Measurements from ENCODE around the gene RAP1GDS1. TPM values are rescaled to one million over a fixed set of nuclear protein-coding genes. Genes with fewer than 3 reads are reported as not detected.
"Not testable (repeated sequence)": the region's sequence is repeated elsewhere in the genome, so short reads cannot be mapped to it uniquely, and the experiment has no call there.

Gene RAP1GDS1
- total RNA-seq, 2 donors from 2014 or later = 32.7 to 36.2 TPM

GRCh38 chr4:98462487-98462886, 201.3 kb downstream of the RAP1GDS1 start:
- DNase-seq = no peak
- no peak for ATAC-seq
- intact Hi-C loops (cut with DNase I, micrococcal nuclease) = loop anchor here in 1 of 2 donors (10.0 kb wide), 2 partner anchors 202 to 592 kb away; no protein-coding TSS in a partner anchor

DNA sequence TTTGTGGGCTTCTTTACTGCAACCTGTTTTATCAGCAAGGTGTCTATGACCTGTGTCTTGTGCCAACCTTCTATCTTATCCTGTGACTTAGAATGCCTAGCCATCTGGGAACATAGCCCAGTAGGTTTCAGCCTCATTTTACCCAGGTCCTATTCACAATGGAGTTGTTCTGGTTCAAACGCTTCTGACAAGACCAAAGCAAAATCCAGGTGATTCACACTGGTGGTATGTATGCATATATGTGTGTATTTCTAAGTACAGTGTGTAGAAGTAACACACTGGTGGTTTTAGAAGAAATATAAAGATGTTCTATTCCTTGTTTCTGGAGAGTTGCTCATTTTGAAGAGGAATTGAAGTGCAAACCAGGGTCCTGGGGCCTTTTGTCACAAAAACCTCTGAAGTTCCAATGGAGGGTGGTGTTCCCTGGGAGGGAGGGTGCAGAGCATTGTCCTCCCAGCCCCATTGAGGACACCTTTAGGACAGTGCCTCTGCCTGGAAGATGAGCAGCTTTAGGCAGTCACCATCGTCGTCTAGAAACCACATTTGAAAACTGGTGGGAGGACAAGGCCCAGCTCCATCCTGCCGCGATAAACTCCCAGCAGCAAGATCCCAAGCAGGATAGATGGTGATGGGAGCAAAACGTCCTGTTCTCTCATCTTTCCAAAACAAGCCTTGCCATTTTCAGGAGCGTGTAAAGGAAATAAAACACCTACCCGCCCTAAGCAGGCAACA, 205.8 kb downstream of the RAP1GDS1 start:
- ATAC-seq = peak; percentile 7
- intact Hi-C loops (cut with DNase I, micrococcal nuclease) = loop anchor here in 1 of 2 donors (10.0 kb wide), 2 partner anchors 198 to 588 kb away; no protein-coding TSS in a partner anchor
- DNase-seq = no peak

- DNase-seq = peak; percentile 67 to 74
- ATAC-seq = peak; percentile 99
- intact Hi-C loops (cut with DNase I, micrococcal nuclease) = loop anchor here in 1 of 2 donors (10.0 kb wide), 2 partner anchors 197 to 587 kb away; no protein-coding TSS in a partner anchor
Observed at GRCh38 chr4:98467627-98468072, 206.5 kb downstream of the RAP1GDS1 start.

- DNase-seq = no peak
- ATAC-seq = no peak
- intact Hi-C loops (cut with DNase I, micrococcal nuclease) = loop anchor here in 1 of 2 donors (10.0 kb wide), 2 partner anchors 196 to 586 kb away; no protein-coding TSS in a partner anchor
Observed at GRCh38 chr4:98468709-98469108, 207.5 kb downstream of the RAP1GDS1 start.

DNA sequence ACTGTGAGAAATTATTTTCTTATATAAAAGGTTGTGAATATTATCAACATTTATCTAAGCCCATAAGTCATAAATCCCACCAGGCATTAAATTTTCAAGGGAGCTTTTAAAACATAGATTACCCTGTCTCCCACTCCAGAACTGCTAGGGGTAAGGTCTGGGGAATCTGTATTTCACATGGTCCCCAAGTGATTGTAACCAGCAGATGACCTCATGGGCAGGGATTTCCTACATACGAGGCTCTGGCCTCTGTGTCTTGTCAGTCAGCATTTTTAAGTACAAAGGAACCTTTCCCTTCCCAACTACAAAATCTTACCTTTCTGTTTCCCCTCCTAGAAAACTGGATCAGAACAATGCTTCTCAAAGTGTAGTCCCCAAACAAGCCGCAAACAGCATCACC, 208.6 kb downstream of the RAP1GDS1 start:
- DNase-seq (no peak), ATAC-seq (no peak)
- intact Hi-C loops (cut with DNase I, micrococcal nuclease) = loop anchor here in 1 of 2 donors (10.0 kb wide), 2 partner anchors 195 to 585 kb away; no protein-coding TSS in a partner anchor

- intact Hi-C loops (cut with DNase I, micrococcal nuclease) = no loop called here
- DNase-seq (no peak), ATAC-seq (no peak)
Observed at GRCh38 chr4:98470366-98470765, 209.2 kb downstream of the RAP1GDS1 start.

DNA sequence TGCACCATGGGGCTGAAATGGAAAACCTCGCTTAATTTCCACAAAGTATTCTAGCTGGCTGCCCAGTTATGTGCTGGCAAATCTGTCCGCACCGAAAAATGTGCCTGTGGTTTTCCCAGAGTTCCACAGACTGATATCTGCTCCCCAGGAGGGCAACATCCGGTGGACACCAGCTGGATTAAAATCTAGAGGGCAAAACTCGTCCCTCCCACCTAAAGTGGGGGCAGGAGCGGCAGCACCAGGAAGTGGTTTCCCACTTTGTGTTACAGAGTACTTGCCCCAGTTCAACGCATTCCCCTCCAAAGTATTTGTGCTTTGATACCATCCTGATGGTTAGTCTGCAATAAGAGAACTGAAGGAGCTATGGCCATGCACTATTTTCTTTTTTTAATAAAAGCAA, 209.6 kb downstream of the RAP1GDS1 start:
- ATAC-seq = no peak
- intact Hi-C loops (cut with DNase I, micrococcal nuclease) = no loop called here
- DNase-seq = no peak

DNA sequence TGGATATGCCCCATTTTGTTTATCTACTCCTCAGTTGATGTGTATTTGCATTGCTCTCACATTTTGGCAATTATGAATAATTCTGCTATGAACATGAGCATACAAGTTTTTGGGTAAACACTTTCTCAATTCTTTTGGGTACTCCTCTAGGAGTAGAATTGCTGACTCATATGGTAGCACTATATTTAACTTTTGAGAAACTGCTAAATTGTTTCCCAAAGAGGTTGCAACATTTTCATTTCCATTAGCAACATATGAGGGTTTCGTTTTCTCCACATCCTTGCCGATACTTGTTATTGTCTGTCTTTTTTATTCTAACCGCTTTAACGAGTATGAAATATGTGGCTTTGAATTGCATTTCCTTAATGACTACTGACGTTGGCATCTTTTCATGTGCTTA, 211.9 kb downstream of the RAP1GDS1 start:
- intact Hi-C loops (cut with DNase I, micrococcal nuclease) = no loop called here
- DNase-seq (no peak), ATAC-seq (no peak)

- intact Hi-C loops (cut with DNase I, micrococcal nuclease) = no loop called here
- DNase-seq = no peak
- no peak for ATAC-seq
Observed at GRCh38 chr4:98474408-98474844, 213.2 kb downstream of the RAP1GDS1 start.

- ATAC-seq (no peak), DNase-seq (no peak)
- intact Hi-C loops (cut with DNase I, micrococcal nuclease) = no loop called here
Observed at GRCh38 chr4:98476891-98477290, 215.7 kb downstream of the RAP1GDS1 start.

GRCh38 chr4:98479590-98479989, 218.4 kb downstream of the RAP1GDS1 start:
- not testable (repeated sequence) for ATAC-seq

GRCh38 chr4:98480535-98480934, 219.4 kb downstream of the RAP1GDS1 start:
- DNase-seq (no peak), ATAC-seq (no peak)
- intact Hi-C loops (cut with DNase I, micrococcal nuclease) = no loop called here

More at GRCh38 chr4:98479590-98479989, 218.4 kb downstream of the RAP1GDS1 start:
- intact Hi-C loops (cut with DNase I, micrococcal nuclease); DNase-seq: not testable (repeated sequence)

DNA sequence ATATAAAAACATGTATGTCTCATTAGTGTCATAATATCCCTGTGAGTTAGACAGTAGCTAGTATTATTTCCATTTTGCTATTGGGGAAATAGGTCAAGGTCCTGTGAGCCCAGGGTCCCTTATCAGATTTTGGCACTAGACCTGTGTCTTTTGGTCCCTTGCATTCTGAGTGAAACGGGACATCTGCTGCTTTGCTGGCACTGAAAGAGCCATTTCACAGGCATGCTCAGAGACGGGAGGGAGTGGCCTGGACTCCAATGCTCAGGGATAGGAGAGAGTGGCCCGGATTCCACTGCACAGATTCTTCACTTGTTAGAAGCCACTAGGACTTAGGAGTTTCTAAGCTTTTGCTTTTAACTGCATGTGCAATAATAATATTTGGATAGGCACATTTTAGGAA, 220.0 kb downstream of the RAP1GDS1 start:
- intact Hi-C loops (cut with DNase I, micrococcal nuclease) = no loop called here
- no peak for ATAC-seq
- no peak for DNase-seq

DNA sequence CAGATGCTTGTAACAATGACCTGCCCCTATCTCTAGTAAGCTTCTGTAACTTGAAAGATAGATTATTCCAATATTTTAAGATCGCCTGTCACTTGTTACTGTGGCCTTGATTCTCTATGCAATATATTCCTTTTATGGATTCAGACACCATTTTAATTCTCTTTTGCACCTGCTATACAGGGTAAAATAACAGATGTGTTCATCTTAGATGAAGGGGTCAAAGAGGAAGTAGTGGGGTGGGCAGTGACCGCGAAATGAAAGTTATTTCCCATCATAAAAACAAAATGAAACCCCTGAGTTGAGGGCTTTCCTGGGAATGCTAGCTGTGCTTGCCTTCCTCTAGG, 221.3 kb downstream of the RAP1GDS1 start:
- intact Hi-C loops (cut with DNase I, micrococcal nuclease) = no loop called here
- no peak for DNase-seq
- ATAC-seq = no peak

DNA sequence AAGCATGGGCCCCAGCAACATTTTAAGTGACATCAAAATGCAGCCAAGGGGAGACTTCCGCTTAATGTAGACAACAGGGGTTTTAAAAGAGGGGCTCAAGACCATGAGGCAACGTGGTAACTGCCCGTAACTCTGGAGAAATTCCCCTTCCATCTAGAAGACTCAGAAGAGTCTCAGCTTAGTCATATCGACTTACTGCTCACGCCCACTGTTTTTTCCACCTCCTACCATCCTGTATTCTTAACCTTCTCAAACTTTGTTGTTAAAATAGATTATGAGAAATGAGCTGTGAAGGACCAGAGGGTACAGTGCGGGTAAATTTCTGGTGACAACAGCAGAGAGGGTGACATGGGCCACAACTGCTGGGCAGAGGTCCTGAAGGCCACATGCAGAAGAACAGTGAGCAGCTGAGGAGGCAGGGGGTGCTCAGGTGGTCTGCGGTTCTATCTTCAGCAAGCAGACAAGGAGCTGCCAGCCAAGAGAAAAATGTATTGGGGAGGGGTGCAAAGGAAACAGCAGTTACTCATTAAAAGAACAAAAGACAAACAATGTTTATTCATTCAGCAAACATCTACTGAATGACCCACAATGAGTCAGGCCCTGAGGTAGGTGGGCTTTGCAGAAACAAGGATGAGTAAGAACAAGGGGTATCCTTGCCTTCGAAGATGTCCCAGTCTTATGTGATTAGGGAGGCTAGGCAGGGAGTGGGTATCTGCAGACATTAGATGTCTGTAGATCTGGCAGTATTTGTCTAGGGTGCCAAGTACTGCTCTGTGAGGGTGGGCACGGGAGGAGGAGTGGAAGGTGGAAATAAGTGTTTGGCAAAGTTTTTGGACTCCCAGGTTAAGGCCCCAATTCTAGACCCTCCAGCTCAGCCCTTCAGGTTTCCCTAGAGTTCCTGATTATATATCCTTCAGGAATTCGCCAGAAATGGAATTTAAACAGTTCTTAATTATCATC, 221.9 kb downstream of the RAP1GDS1 start:
- intact Hi-C loops (cut with DNase I, micrococcal nuclease) = no loop called here
- ATAC-seq = no peak
- no peak for DNase-seq

DNA sequence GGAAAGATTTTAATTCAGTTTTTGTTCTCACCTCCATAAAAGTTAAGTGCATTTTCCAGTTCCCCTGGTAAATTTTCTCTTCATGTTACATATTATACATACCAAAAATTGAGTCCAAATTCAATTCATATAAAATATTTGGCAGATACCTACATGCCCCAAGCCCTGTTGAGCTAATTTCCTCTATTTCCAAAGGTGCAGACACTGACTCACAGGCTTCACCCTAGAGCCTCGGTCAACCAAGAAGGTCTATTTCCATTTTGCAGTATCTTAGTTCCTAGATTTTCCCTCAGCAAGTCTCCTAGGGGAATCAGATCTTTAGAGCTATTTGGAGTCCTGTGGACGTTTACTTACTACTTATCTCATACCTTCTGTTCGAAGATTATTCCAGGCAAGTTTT, 222.8 kb downstream of the RAP1GDS1 start:
- ATAC-seq (no peak), DNase-seq (no peak)
- intact Hi-C loops (cut with DNase I, micrococcal nuclease) = no loop called here

DNA sequence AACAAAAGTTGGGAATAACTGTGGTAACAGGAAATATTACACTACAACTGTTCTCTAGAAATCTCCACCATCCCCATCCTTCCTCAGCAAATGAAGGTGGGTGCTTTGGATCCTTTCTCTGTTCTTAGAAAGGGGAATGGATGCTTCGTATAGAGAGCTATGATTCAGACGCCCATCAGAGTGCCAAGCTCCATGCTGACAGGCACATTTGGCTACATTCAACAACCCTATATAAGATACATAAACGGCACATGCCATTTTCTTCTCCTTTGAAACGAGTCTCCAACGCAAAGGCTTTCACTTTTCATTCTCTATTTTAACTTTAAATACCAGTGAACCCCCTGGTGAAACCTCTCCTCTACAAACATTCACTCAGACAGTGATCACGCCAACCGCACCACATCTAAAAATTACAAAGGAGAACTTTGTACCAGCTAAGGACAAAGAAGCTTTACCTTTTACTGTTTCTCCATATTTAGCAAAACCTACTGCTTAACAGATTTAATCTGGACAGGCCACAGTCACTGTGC, 224.7 kb downstream of the RAP1GDS1 start:
- intact Hi-C loops (cut with DNase I, micrococcal nuclease) = no loop called here
- ATAC-seq (no peak), DNase-seq (no peak)

DNA sequence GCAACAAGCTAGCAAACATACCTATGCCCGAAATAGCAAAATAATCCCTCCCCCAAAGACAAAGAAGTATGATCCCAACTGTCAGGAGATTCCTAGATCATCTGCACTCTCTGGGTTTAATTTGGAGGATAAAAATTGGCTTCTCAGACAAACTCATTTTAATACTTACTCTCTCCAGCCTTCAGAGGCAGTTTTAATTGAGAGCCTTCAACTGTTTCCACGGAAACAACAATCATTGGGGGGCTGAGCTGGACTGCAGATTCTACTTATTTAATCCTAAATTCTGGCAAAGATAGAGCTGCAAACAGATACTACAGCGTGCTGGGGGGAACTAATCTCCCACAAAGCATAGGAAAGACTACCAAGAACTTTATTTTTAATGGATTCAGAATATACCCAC, 229.1 kb downstream of the RAP1GDS1 start:
- DNase-seq (no peak), ATAC-seq (no peak)
- intact Hi-C loops (cut with DNase I, micrococcal nuclease) = no loop called here

DNA sequence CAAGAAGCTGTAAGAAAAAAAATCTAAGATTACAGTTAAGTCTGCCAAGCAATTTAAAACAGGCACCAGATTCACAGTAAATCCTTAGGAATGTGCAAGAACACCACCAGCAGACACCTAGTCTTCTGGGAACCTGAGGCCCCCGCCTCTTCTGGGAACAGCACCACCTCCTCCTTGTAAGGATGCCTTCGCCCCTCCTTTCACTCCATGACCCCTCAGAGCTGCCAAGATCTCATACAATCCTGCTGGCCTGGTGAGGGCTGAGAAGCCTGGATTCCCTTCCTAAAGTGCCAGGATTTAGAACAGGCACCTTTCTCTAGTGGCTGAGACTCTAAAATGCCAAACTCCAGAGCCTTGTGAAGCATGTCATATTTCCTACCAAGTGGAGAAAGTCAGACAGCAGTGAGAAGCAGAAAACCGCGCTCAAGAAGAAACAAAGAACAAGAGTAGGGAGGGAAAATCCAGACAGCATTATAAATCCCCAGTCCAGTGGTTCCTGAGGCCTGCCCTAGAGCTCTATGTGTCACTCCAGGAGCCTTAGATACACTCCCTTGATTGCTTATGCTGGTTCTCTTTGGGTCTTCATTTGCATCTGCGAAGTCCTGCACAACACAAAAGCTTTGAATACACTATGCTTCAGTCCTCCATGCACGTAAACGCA, 230.8 kb downstream of the RAP1GDS1 start:
- intact Hi-C loops (cut with DNase I, micrococcal nuclease) = no loop called here
- ATAC-seq = no peak
- DNase-seq = no peak
